NCI-H2196 treated with DMSO at 0.1 percent for 48 hours (cell line): ENCODE measurements around the gene RSL1D1.
"Not testable (repeated sequence)": the region's sequence is repeated elsewhere in the genome, so short reads cannot be mapped to it uniquely, and the experiment has no call there.

Source experiments
- DNase-seq: peaks from one replicate; lab custom pipeline; 2025; ENCODE audit not compliant: unreplicated experiment; lab: John Stamatoyannopoulos, UW

The RSL1D1 gene

DNA sequence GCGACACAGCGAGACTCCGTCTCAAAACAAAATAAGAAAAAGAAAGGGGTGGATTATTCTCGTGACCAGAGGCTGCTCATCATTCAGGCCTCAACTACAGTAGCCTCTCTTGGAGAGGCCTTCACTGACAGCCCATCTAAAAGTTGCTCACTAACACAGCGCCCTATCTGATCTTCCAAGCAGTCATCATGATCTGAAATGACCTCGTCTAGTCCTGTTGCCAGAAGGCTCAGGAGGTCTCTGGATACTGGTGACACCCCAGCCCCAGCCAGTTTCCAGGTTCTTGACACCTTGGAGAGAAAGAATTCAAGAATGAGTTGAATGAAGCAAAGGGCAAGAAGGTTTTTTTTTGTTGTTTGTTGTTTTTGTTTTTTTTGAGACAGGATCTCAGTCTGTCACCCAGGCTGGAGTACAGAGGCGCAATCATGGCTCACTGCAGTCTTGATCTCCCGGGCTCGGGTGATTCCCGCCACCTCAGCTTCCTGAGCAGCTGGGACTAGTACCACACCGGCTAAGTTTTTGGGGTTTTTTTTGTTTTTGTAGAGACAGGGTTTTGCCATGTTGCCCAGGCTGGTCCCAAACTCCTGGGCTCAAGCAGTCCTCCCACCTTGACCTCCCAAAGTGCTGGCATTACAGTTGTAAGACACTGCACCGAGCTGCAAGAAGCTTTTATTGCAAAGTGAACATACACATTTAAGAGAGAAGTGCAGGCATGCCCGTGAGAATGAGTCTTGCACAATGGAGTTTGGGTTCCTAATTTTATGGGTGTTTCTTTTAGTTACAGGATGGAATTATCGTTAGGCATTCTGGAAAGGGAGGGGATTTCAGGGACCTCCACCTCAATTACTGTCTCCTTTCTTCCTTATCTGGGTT lies 51.6 kb downstream of the RSL1D1 start:
- no peak for DNase-seq

DNA sequence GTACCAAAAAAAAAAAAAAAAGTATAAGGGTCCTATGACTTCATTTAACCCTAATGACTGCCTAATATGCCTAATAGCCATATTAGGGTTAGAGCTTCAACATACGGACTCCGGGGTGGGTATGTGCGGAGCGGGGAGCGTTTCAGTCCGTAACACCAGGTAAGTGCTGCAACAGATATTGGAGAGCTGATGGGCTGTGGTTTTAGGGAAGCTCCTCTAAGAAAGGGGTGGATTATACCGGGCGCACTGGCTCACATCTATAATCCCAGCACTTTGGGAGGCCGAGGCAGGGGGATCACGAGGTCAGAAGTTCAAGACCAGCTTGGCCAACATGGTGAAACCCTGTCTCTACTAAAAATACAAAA lies 52.3 kb downstream of the RSL1D1 start:
- no peak for DNase-seq

DNA sequence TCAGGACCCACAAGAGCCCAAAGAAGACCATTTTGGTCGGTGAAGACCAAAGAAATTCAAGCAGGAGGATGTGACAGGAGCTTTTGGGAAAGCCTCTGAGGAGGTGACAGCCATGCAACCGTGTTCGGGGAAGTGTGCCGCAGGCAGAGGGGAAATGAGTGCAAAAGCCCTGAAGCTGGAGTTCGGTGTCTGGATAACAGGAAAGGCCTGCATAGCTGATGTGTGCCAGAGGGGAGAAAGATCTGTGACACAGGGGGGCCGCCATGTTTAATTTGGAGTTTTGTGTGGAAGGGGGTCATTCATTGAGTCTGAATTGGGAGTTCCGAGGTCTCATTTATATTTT lies 53.4 kb downstream of the RSL1D1 start:
- no peak for DNase-seq

DNA sequence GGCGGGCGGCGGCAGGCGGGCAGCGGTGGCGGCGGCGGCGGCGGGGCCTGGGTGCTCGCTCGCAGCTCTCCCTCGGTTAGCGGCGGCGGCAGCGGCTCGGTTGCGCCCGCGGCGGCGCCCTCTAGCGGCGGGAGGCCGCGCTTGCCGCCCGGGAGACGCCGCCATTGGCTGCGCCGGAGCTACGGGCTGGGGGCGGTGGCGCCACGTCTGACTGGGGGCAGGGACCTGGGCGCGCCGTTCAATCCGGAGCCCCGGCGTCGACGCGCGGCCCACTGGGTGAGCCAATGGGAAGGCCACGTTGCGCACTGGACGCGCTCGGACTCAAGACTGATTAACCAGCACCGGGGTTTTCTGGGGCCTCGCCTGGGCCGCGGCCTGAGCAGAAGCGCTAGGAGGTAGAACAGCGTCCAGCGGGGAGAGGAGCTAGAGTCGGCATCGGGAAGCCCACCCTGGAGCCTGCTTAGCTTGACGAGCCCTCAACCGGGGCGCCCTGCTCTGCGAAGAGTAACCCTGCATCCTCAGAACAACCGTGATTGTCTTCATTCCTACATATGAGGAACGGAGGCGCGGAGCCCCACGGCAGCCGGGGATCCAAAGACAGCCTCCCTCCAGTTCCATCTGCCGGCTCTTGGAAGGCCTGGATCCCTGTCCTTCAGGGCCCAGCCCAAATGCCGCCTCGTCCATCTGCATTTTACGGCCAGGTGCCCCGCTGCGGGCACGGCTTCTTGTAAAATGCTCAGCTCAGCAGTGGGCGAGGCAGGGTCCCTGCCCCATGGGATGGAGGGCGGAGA lies 54.0 kb downstream of the RSL1D1 start, which contains the start of gene ZC3H7A:
TSS of gene ZC3H7A (minus strand) at position 93 of the 791 bp plus-strand sequence. CDS start 14,904 bp downstream, outside the sequence.
- peak; percentile 93 for DNase-seq

GRCh38 chr16:11796227-11797165 lies 54.8 kb downstream of the RSL1D1 start:
- DNase-seq, result no peak

DNA sequence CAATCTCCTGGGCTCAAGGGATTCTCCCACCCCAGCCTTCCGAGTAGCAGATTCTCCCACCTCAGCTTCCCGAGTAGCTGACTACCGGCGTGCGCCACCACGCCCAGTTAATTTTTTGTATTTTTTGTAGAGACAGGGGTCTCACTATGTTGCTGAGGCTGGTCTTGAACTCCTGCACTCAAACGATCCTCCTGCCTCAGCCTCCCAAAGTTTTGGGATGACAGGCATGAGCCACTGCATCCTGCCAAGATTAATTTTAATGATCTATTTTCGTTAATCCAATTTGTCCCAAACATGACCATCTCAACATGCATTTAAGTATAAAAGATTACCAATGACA lies 55.5 kb downstream of the RSL1D1 start:
- no peak for DNase-seq

DNA sequence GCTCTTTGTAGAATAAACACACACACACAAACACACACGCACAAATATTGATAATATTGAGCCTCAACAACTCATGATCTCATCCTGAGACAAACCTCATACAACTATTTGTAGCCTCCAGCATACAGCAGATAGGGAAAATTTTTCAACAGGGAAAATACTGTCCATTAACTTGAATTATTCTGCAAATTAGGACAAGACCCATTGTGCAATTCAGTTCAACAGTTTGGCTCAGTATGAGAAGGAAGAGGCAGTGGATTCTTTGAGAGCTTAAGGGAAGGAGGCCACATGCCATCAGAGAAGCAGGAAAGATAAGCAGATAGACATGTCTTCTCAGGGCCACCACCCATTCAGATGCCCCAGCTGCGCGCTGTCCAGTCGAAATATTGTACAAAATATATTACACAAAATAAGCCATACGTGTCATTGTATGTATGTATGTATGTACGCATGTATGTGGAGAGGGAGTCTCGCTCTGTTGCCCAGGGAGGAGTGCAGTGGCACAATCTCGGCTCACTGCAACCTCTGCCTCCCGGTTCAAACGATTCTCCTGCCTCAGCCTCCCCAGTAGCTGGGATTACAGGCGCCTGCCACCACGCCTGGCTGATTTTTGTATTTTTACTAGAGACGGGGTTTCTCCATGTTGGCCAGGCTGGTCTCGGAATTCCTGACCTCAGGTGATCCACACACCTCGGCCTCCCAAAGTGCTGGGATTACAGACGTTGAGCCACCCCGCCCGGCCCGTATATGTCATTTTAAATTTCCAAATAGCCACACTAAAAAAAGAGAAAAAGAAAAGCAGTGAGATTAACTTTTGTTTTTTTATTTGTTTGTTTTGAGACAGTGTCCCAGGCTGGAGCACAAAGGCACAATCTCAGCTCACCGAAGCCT lies 56.1 kb downstream of the RSL1D1 start:
- no peak for DNase-seq

- no peak for DNase-seq
These were observed 56.9 kb downstream of the RSL1D1 start for GRCh38 chr16:11794447-11794846.

GRCh38 chr16:11793840-11794239 lies 57.5 kb downstream of the RSL1D1 start:
- peak; percentile 29 for DNase-seq

DNA sequence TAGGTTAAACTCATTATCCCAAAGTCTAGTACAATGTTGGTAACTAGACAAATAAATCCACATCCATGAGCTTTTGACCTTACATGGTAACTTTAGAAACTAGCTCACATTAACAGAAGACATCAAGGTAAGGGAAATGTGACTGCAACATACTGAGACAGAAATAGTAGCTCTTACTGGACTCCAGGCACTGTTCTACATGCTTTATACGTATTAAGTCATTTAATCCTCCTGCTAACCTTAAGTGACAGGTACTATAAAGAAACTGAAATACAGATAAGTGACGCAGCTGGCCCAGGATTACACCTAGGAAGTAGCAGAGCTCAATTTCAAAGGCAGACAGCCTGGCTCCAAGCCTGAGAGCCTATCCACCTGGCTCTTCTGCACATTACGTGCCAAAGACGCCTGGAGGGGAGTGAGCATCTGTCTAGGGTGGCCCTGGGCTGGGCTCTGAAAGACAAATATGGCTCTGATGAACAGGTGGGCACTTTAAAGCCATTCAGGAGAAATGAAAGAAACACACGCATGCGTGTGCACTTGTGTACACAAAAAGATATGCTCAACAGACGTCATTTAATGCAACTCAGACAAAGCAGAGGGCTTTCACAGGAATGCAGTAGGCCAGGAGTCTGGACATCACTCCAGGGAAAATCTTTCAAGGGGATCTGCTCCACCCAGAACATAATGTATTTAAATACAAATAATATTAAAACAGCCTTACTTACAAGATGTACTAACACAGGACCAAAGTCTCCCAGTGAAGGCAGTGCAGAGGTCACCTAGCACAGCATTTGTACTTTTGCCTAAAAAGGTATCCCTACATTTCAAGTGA lies 58.7 kb downstream of the RSL1D1 start:
- peak; percentile 97 for DNase-seq

DNA sequence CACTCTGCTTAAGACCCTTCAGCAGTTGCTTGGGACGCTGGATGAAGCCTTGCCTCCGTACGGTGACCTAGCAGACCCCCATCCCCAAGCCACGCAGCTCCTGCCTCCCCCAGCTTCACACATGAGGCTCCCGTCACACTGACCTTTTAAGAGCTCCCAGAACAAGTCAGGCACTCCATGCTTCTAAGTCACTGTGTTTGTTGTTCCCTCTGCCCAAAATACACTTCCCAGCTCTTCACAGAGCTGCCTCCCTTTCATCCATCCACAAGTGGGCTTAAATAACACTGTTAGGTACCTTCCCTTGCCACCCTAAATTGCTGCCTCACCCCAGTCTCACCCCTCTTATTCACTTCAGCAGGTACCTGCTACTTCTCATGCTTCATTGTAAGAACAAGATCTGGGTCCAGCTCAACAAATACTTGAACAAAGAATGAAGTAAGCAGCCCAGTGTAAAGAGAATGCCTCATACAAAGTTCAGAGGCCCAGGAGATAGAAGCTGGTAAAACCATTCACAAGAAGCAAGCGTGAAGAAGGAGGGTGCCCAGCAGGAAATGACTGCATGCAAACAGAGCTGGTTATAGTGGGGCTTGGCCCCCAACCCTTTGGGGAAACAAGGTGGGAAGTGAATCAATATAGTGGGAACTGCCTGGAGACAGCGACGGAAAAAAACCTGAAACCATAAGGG lies 60.1 kb downstream of the RSL1D1 start:
- no peak for DNase-seq

DNA sequence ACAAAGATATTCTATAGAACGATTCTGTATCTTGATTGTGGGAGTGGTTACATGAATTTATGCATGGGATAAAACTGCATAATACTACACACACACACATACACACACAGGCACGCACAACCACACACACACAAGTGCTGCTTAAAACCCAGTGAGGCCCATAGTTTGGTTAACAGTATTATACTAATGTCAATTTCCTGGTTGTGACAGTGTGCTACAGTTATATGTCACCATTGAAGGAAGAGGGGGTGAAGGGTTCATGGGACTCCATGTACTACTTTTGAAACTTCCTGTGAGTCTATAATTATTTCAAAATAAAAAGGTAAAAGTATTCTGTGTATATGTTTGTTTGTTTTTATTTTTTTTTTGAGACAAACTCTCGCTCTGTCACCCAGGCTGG lies 62.4 kb downstream of the RSL1D1 start:
- no peak for DNase-seq

- not testable (repeated sequence) for DNase-seq
These were observed 66.3 kb downstream of the RSL1D1 start for GRCh38 chr16:11784980-11785599.

DNA sequence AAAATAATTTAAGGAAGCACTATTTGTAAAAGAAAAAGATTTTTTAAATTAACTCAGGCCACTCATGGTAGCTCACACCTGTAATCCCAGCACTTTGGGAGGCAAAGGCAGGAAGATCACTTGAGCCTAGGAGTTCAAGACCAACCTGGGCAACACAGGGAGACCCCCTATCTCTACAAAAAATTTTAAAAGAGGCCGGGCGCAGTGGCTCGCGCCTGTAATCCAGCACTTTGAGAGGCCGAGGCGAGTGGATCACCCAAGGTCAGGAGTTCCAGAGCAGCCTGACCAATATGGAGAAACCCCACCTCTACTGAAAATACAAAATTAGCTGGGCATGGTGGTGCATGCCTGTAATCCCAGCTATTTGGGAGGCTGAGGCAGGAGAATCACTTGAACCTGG lies 67.0 kb downstream of the RSL1D1 start:
- not testable (repeated sequence) for DNase-seq

DNA sequence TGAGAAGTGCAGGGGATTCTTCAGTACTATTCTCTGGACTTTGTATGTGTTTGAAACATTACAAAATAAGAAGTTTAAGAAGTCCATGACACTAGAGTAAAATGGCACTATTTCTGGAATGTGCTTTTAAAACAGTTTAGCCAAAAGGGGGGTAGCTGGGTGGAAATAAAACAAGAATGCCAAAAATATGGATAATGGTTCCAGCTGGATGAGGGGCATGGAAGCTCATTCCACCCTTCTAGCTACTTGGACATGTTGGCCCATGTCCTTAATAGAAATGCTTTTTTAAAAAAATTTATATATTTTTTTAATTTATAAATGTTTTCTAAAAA lies 67.3 kb downstream of the RSL1D1 start:
- no peak for DNase-seq
